ENCODE data around the gene CAMSAP1.

The CAMSAP1 gene

GRCh38 chr9:135814421-135815095, 92.8 kb downstream of the CAMSAP1 start:
- DNase-seq (ENCODE audit: low read depth in 2 of 2): no peak

DNA sequence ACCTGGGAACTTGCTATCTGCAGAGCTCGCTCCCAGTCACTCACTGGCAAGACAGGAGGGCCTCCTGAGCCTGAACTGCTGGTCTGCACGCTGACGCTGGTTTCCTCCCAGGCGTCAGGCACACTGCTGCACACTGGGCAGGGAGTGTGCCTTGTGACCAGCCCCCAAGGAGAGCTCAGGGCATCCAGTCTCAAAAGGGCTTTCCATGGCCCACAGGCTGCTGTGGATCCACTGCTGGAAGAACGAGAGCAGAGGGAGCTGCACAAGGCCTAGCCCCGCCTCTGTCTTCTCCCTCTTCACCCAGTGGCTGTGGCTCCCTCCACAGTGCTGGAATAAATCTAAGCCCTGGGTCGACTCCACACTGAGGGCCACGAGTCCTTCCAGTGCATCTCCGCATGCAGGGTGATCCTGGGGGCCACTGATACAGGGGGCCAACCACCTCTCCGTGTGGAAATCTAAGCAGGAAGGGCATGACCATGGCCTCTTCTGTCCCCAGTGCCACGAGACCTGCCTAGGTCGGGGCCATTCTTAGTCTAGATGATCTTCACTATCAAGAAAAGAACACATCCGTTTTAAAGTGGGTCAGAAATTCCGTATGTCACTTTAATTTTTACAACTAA, 93.6 kb downstream of the CAMSAP1 start:
- DNase-seq (ENCODE audit: low read depth in 2 of 2): no peak

- no peak for DNase-seq (ENCODE audit: low read depth in 2 of 2)
Observed at GRCh38 chr9:135812961-135813360, 94.4 kb downstream of the CAMSAP1 start.

GRCh38 chr9:135811801-135812200, 95.5 kb downstream of the CAMSAP1 start:
- peak in 1 of 2 experiments; percentile 8 for DNase-seq (ENCODE audit: low read depth in 2 of 2)

- no peak for DNase-seq (ENCODE audit: low read depth in 2 of 2)
Observed at GRCh38 chr9:135810806-135811575, 96.4 kb downstream of the CAMSAP1 start.

DNA sequence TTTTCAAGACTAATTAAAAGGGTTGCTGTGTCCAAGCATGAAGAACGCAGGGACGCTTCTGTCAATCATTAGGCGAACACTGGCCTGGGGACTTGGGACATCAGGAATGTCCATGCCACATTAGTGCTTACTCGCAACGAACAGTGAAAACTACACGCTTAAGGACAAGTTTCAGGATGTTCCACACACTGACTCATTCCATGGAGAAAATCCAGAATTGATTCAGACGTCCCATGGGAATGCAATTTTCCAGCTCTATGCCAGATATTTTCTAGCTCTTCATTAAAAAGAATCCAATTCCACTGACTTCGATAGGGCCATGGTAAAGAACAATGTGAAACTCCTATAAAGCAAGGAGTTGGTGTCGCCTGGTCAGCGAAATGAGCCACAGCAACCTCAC, 98.2 kb downstream of the CAMSAP1 start:
- DNase-seq (ENCODE audit: low read depth in 2 of 2): peak; percentile 62 to 65

DNA sequence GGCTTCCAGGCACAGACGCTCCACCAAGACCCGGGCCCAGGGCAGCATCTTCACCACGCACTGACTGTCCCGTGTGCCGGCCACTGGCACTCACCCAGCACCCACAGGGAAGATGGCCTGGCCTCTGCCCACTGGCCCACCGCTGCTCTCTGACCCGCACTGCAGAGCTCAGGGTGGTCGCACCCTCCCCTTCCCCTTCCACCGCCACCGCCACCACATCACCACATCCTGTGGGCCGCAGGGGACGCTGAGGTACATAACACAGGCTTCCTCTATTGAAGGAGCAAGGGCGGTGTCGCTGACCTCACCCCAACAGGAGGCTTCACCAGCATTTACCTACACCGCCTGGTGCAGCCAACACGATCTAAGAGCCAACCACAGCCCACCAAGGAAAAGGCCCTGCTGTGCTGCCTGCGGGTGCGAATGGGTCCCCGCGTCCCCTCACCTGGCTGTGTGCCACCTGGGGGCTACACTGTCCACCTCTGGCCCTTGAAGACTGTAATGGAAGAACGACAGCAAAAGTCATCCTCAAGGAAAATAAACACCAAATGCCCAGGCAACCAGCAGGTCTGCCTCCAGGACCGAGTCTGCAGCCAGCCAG, 101.8 kb downstream of the CAMSAP1 start:
- no peak for DNase-seq (ENCODE audit: low read depth in 2 of 2)

DNA sequence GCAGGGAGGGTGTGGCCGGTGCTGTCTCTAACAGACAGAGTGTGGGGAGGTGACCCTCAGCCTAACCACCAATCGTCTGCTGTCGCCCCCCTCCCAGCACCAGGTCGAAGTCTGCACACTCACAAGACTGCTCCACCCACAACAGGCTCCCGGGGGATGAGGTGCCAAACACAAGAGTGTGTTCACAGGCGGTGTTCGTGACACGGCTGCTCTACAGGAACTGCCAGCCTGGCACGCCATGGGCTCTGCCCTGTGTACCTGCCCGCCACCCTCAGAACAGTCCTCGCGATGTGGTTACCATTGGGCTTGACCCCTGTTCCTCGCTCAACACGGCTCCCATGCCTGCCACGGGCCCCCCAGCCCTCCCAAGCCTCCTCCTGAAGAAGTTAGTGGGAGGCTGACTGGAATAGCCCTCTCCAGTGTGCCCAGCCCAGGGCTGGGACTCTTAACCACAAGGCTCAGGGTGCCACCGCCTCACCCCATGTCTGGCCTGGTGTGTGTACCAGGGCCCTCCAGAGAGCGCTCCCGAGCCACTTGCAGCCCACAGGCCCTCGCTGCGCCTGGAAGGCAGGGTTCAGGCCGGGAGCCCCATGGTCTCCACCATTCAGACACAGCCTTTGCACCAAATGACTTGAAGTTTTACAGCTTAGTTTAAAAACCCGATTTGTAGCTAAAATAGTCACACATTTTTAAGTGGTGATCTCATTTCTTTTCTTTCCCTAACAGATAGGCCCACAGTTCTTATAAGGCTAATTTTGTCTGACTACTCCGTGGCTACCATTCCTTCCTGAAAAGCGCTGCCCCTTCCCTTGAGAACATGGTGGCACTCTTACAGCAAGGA, 102.5 kb downstream of the CAMSAP1 start:
- no peak for DNase-seq (ENCODE audit: low read depth in 2 of 2)

DNA sequence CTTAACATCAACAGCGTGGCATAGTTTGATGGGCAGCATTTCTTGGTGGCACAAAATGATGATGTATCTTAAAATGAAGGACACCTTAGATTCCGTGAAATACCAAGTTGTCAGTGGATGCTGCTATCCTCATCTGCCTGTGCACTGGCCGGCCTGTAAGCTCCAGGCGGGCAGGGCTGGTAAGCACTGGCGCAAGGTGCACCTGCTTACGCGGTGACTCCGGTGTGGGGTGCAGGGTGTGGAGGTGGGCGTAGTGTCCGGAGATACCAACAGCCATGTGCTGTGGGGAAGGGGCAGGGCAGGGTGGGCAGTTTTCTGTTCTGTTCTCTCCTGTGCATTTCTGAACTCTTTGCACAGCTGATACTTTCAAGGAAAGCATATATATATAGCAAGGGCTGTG, 103.9 kb downstream of the CAMSAP1 start:
- no peak for DNase-seq (ENCODE audit: low read depth in 2 of 2)

DNA sequence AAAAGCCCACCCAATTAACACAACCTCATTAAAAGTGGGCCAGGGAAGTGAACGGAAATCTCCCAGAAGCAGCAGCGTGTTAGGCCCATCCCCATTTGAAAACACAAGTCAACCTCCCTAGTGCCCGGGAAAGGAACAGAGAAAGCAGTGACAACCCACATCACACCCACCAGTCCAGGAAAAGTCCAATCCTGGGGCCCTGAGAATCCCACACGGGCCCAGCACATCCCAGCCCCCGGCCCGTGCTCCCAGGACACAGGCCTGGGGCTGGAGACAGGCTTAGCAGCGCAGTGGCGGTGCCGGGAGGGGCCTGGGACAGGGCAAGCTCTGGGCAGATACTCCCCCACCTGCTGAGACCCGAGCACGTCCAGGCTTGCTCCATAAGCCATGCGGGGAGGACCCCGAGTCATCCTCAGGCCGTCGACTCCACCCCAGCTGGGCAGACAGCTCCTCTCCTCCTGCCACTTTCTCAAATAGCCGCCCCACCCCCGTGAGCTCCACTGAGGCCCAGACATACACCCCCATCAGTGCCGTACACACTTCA, 104.4 kb downstream of the CAMSAP1 start:
- no peak for DNase-seq (ENCODE audit: low read depth in 2 of 2)

DNA sequence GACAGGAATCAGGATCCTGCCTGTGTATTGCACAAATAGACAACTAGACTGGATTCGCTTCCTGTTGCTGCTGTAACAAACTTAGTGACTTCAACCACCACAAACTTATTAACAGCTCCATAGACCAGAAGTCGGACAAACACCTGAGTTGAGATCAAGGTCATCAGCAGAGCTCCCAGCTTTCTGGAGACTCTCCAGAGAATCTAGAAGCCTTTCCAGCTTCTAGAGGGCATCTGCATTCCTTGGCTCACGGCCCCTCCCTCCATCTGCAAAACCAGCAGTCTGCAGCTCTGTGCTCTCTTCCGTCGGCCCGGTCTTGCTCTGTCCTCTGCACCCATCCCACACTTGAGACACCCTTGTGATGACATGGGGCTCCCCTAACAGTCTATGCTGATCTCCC, 106.3 kb downstream of the CAMSAP1 start:
- no peak for DNase-seq (ENCODE audit: low read depth in 2 of 2)

DNA sequence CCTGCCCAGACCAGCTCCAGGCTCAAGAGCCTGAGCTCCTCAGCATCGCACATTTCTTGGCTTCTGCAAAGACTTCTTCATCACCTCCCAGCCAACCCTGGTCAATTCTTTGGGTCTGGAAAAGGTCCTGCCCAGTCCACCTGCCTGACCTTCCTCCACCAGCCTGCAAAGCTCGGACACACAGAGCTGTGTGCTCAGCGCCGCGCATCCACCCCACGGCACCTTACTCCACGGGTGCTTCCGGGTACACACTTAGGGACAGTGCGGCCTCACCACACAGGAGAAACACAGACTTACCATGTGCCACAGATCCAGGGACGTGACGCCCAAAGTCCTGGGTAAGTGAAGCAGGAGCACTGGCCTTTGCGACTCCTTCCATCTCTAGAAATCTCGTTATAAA, 108.1 kb downstream of the CAMSAP1 start:
- no peak for DNase-seq (ENCODE audit: low read depth in 2 of 2)

DNA sequence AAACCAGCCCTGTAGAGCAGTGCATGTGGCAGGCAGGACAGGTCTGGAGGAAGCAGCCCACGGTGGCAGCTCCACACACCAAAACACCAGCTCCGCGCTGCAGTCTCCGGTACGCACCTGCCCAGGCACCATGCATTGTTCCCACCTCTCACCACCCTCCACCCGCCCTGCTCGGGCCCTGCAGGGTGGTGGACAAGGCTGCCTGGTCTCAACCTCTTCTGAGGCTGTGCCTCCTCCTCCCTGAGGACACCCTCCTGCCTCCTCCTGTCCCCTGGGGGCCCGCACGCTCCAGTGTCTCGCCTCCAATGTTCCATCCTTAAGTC, 109.1 kb downstream of the CAMSAP1 start:
- DNase-seq (ENCODE audit: low read depth in 2 of 2): no peak

GRCh38 chr9:135797507-135798262, 109.7 kb downstream of the CAMSAP1 start:
- DNase-seq (ENCODE audit: low read depth in 2 of 2): no peak

- no peak for DNase-seq (ENCODE audit: low read depth in 2 of 2)
Observed at GRCh38 chr9:135796784-135797485, 110.4 kb downstream of the CAMSAP1 start.

GRCh38 chr9:135795391-135795790, 112.0 kb downstream of the CAMSAP1 start:
- DNase-seq (ENCODE audit: low read depth in 2 of 2): no peak

- DNase-seq (ENCODE audit: low read depth in 2 of 2): no peak
Observed at GRCh38 chr9:135794361-135794885, 112.9 kb downstream of the CAMSAP1 start.

DNA sequence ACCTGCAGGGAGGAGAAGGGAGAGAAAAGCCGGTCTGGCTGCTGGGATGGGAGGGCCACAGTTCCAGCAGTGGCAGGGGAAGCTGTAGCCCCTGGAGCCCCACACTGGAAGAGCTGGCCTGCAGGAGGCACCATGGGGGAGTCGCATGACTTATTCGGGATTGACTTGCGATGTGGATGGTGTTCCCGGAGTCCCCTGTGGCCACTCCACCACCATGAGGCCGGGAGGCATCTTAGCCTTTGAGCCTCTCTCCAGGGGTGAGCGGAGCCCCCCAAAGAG, 113.3 kb downstream of the CAMSAP1 start:
- DNase-seq (ENCODE audit: low read depth in 2 of 2): no peak

- DNase-seq (ENCODE audit: low read depth in 2 of 2): no peak
Observed at GRCh38 chr9:135793221-135794056, 113.9 kb downstream of the CAMSAP1 start.
